Mucosa of descending colon (tissue), 3 donors: ENCODE data around the gene KLHL42. TPM values are rescaled to one million over a fixed set of nuclear protein-coding genes. Genes with fewer than 3 reads are reported as not detected.

Source experiments
- ATAC-seq: fragments of 200-7000 bp; cut with Tn5 transposase; one replicate; pipeline ENCODE4 v1.9.1; 2020; ENCODE audit warnings: mild to moderate bottlenecking, moderate library complexity
- DNase-seq, 3 donors: peaks; one replicate each; pipeline ENCODE4 v3.0.0-alpha.2; 2020
- H3K36me3 ChIP-seq: fragments of 200-600 bp; one replicate; pipeline ENCODE4 v1.8.0; 2021; ENCODE audit warnings: low read depth, mild to moderate bottlenecking
- H3K4me1 ChIP-seq: fragments of 200-600 bp; one replicate; pipeline ENCODE4 v1.8.0; 2021; ENCODE audit warnings: low read depth, mild to moderate bottlenecking
- H3K4me3 ChIP-seq: fragments of 200-600 bp; one replicate; pipeline ENCODE4 v1.8.0; 2021; ENCODE audit warnings: mild to moderate bottlenecking
- H3K9me3 ChIP-seq: fragments of 200-600 bp; one replicate; pipeline ENCODE4 v1.8.0; 2021; ENCODE audit warnings: mild to moderate bottlenecking
- CTCF ChIP-seq: fragments of 200-600 bp; IDR thresholded peaks from one replicate; pipeline ENCODE4 v1.8.0; 2022; ENCODE audit warnings: antibody characterized with exemption, mild to moderate bottlenecking
- intact Hi-C, 2 donors: fragments of 100-400 bp; cut with DNase I in 1 of 2; cut with micrococcal nuclease in 1 of 2; formaldehyde crosslinking; loops; one replicate each; pipeline versions ENCODE4 v1.11.0 to v1.11.1; 2022; cut with DNase I, micrococcal nuclease
- total RNA-seq, 3 donors: library from RNA; stranded (reverse); fragmentation: NEBNext Ultra II Directional in 2 of 3; extraction: Animal tissue kit (Norgen Biotek cat#: 25700) in 2 of 3; gene quantifications; one replicate each; pipeline versions ENCODE4 v1.2.1 to v1.2.4, GENCODE V29; 2021 to 2023
- donor health status: DM: no; HTN: no; CAD: no; lungs with moderate emphysema.
- donor health status: DM: no; HTN: no; CAD: no.
- donor health status: DM: no; HTN: yes; CAD: no.

The KLHL42 gene
- total RNA-seq, 3 donors from 2014 or later: 14.4 to 48.6 (median 24.0) TPM

- H3K9me3 ChIP-seq: no peaks in the 10 kb centered on the region
- TF ChIP-seq CTCF: no peak
- DNase-seq (no peak), ATAC-seq (no peak)
- no peaks in the 10 kb centered on the region for H3K36me3 ChIP-seq
- H3K4me3 ChIP-seq: no peak overlapping the region
- intact Hi-C loops: no loop called here
- no peaks in the 10 kb centered on the region for H3K4me1 ChIP-seq
These were observed 22.5 kb downstream of the KLHL42 start for GRCh38 chr12:27802511-27802910.

DNA sequence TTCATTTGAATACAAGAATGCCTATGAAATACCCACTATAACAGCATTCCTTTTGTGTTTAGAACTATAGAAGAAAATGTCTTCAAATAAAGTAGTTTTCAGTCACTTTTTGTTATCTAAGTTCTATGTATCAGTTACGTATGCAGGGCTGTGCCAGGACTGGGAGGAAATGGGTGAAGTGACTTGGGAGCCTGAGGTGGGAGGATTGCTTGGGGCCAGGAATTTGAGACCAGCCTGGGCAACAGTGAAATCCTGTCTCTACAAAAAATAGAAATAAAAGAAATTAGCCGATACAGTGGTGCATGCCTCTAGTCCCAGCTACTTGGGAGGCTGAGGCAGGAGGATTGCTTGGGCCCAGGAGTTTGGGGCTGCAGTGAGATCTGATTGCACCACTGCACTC lies 22.9 kb downstream of the KLHL42 start:
- ATAC-seq (no peak), DNase-seq (no peak)
- Histone ChIP-seq H3K9me3 (no peaks in the 10 kb centered on the region), H3K4me1 (no peaks in the 10 kb centered on the region), H3K36me3 (no peaks in the 10 kb centered on the region), H3K4me3 (no peak overlapping the region)
- no peak for TF ChIP-seq CTCF
- intact Hi-C loops: no loop called here

GRCh38 chr12:27805238-27805637 lies 25.2 kb downstream of the KLHL42 start:
- no peak for ATAC-seq
- intact Hi-C loops: no loop called here
- no peak for DNase-seq
- Histone ChIP-seq H3K9me3 (no peaks in the 10 kb centered on the region), H3K36me3 (no peaks in the 10 kb centered on the region), H3K4me3 (no peak overlapping the region), H3K4me1 (no peaks in the 10 kb centered on the region)
- TF ChIP-seq CTCF: no peak

- intact Hi-C loops: no loop called here
- ATAC-seq (no peak), DNase-seq (no peak)
- no peaks in the 10 kb centered on the region for H3K36me3 ChIP-seq
- H3K4me1 ChIP-seq: no peaks in the 10 kb centered on the region
- H3K9me3 ChIP-seq: no peaks in the 10 kb centered on the region
- H3K4me3 ChIP-seq: no peak overlapping the region
- no peak for TF ChIP-seq CTCF
These were observed 26.2 kb downstream of the KLHL42 start for GRCh38 chr12:27806259-27806658.

- no peaks in the 10 kb centered on the region for H3K36me3 ChIP-seq
- H3K9me3 ChIP-seq: no peaks in the 10 kb centered on the region
- ATAC-seq (no peak), DNase-seq (no peak)
- no peaks in the 10 kb centered on the region for H3K4me1 ChIP-seq
- intact Hi-C loops: no loop called here
- H3K4me3 ChIP-seq: no peak overlapping the region
- TF ChIP-seq CTCF: no peak
These were observed 27.1 kb downstream of the KLHL42 start for GRCh38 chr12:27807063-27807703.

GRCh38 chr12:27808841-27809240 lies 28.8 kb downstream of the KLHL42 start:
- DNase-seq: no peak
- no peak for ATAC-seq

More at GRCh38 chr12:27808841-27809240, 28.8 kb downstream of the KLHL42 start:
- intact Hi-C loops: no loop called here
- Histone ChIP-seq H3K4me1 (no peaks in the 10 kb centered on the region), H3K4me3 (no peak overlapping the region), H3K9me3 (no peaks in the 10 kb centered on the region), H3K36me3 (no peaks in the 10 kb centered on the region)
- TF ChIP-seq CTCF: no peak
